H1 (cell line): Measurements from ENCODE around the gene C2CD3.

Experiments
- CREB1 ChIP-seq: IDR thresholded peaks from 2 replicates; pipeline ENCODE4 v1.6.1; 2012; ENCODE audit warnings: inconsistent platforms
- JUND ChIP-seq: IDR thresholded peaks from 2 replicates; pipeline ENCODE4 v1.6.1; 2011; ENCODE audit warnings: mild to moderate bottlenecking, improper control_type of control experiment, low read length
- TF ChIP-seq, protein P1 (sequence below): IDR thresholded peaks from 2 replicates; pipeline ENCODE4 v1.6.1; 2011; ENCODE audit warnings: low read depth, mild to moderate bottlenecking, low read length; ENCODE audit not compliant: insufficient read depth

DNA sequence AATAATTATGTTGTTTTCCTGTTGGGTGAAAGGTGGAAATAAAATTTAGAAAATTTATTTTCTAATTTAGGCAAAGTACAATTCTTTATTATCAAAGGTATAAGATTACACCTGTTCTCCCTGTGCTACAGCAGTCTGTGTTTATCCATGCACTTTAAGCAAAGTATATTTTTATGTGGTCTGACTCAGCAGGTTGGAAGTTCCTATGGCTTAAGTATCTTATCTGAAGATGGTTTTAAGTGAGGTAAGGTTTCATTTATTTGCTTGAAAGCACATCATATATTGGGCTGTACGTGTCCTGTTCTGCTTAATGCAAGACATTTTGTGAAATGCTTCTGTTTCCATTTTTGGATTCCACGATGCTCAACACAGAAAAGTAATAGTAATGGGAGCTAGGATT is 14.9 kb upstream of the C2CD3 start:
- TF ChIP-seq, protein P1, sequence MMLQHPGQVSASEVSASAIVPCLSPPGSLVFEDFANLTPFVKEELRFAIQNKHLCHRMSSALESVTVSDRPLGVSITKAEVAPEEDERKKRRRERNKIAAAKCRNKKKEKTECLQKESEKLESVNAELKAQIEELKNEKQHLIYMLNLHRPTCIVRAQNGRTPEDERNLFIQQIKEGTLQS: no peak
- TF ChIP-seq JUND (no peak), CREB1 (no peak)
